Testis (tissue), 3 donors: ENCODE data around the gene SMIM22. TPM values are rescaled to one million over a fixed set of nuclear protein-coding genes. Genes with fewer than 3 reads are reported as not detected.

Source experiments
- DNase-seq: peaks from one replicate; pipeline ENCODE4 v3.0.0-alpha.2; 2019
- H3K27ac ChIP-seq, 2 donors: fragments of 200-600 bp; sonication (generic); one replicate each; pipeline ENCODE4 v1.5.1; 2019
- H3K27me3 ChIP-seq: fragments of 200-600 bp; sonication (generic); one replicate; pipeline ENCODE4 v1.5.1; 2019
- H3K36me3 ChIP-seq: fragments of 200-600 bp; sonication (generic); one replicate; pipeline ENCODE4 v1.5.1; 2017; ENCODE audit warnings: low read depth; ENCODE audit errors: missing control alignments
- H3K4me1 ChIP-seq: fragments of 200-600 bp; sonication (generic); one replicate; pipeline ENCODE4 v1.5.1; 2019
- H3K4me3 ChIP-seq, 2 donors: fragments of 200-600 bp; sonication (generic); one replicate each; pipeline ENCODE4 v1.5.1; 2017 to 2019
- H3K9me3 ChIP-seq: fragments of 200-600 bp; sonication (generic); one replicate; pipeline ENCODE4 v1.5.1; 2017
- POLR2A ChIP-seq: fragments of 450-650 bp; IDR thresholded peaks from one replicate; pipeline ENCODE4 v1.6.1; 2017; ENCODE audit warnings: antibody characterized with exemption, mild to moderate bottlenecking, moderate library complexity
- WGBS, 2 donors: methylation state at CpG; one replicate each; pipeline ENCODE4 v1.1.5; 2018; 5-methylcytosine and 5-hydroxymethylcytosine counted together
- intact Hi-C: fragments of 100-400 bp; cut with DNase I; formaldehyde crosslinking; loops from one replicate; pipeline ENCODE4 v1.15.1; 2023; ENCODE audit warnings: low total_unique reads
- polyA plus RNA-seq: library from polyadenylated mRNA; stranded (reverse); fragments of 350-450 nt; fragmentation: Illumina TruSeq; extraction: RNeasy Lipid Tissue Mini Kit (QIAGEN cat#74804); gene quantifications from one replicate; pipeline ENCODE4 v1.2.3, GENCODE V29; 2014; ENCODE audit warnings: low read depth, low replicate concordance; ENCODE audit not compliant: insufficient read depth
- total RNA-seq, 2 donors: library from RNA; depleted of rRNA; stranded (reverse); fragments of >200 nt; gene quantifications; one replicate each; pipeline ENCODE4 v1.2.3, GENCODE V29; 2016
- TF ChIP-seq, protein P1 (sequence below), 3 experiments: fragments of 450-650 bp in 2 of 3; fragments of 200-600 bp in 1 of 3; sonication (generic) in 1 of 3; IDR thresholded peaks; one replicate each; pipeline ENCODE4 v1.5.1; 2016 to 2019; ENCODE audit warnings: antibody characterized with exemption in 3 of 3, mild to moderate bottlenecking in 2 of 3, moderate library complexity in 1 of 3

SMIM22 gene
- total and polyA plus RNA-seq, 3 donors from 2014 or later = 6.1 to 41.3 (median 9.8) TPM

DNA sequence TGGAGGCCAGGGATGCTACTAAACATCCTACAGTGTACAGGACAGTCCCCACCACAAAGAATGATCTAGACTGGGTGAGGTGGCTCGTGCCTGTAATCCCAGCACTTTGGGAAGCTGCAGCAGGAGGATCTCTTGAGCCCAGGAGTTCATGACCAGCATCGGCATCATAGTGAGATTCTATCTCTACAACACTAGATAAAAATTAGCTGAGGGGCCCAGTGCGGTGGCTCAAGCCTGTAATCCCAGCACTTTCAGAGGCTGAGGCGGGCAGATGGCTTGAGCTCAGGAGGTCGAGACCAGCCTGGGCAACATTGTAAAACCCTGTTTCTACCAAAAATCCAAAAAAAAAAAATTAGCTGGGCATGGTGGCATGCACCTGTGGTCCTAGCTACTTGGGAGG, 22.8 kb upstream of the SMIM22 start:
- H3K36me3 ChIP-seq = no peaks in the 10 kb centered on the region
- no peak overlapping the region for H3K4me3 ChIP-seq
- no peaks in the 10 kb centered on the region for H3K27me3 ChIP-seq
- no peaks in the 10 kb centered on the region for H3K9me3 ChIP-seq
- H3K27ac ChIP-seq = no peak overlapping the region
- DNase-seq = no peak
- 79 to 88% methylated on average over 5 of the region's 5 CpGs for WGBS, 2 donors
- H3K4me1 ChIP-seq = peaks cover 7% of the 10 kb centered on the region
- intact Hi-C loops = no loop called here
- no peak for TF ChIP-seq POLR2A
- TF ChIP-seq, protein P1, sequence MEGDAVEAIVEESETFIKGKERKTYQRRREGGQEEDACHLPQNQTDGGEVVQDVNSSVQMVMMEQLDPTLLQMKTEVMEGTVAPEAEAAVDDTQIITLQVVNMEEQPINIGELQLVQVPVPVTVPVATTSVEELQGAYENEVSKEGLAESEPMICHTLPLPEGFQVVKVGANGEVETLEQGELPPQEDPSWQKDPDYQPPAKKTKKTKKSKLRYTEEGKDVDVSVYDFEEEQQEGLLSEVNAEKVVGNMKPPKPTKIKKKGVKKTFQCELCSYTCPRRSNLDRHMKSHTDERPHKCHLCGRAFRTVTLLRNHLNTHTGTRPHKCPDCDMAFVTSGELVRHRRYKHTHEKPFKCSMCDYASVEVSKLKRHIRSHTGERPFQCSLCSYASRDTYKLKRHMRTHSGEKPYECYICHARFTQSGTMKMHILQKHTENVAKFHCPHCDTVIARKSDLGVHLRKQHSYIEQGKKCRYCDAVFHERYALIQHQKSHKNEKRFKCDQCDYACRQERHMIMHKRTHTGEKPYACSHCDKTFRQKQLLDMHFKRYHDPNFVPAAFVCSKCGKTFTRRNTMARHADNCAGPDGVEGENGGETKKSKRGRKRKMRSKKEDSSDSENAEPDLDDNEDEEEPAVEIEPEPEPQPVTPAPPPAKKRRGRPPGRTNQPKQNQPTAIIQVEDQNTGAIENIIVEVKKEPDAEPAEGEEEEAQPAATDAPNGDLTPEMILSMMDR (IDR thresholded peaks at IDR 0.05) = no peak

DNA sequence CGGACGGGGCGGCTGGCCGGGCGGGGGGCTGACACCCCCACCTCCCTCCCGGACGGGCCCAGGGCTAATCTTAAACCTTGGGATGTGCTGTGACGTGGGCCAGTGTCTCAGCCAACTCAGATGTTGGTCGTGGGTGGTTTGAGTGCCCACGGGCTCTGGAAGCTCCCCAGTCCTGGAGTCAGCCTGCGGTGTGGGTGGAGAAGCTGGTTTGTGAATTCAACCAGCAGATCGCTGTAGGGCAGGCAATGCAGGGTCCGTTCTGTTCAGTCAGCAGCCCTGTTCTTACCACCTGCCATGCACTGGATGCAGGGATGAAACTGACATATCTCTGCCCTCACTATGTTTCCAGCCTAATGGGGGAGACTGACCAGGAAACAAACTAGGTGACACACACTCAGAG, 20.2 kb upstream of the SMIM22 start:
- Histone ChIP-seq H3K9me3 (no peaks in the 10 kb centered on the region), H3K4me3 (no peak overlapping the region), H3K27ac (no peak overlapping the region), H3K36me3 (no peaks in the 10 kb centered on the region), H3K27me3 (no peaks in the 10 kb centered on the region), H3K4me1 (no peaks in the 10 kb centered on the region)
- WGBS, 2 donors = 88 to 91% methylated on average over 5 to 6 of the region's 13 CpGs
- intact Hi-C loops = no loop called here
- TF ChIP-seq POLR2A = no peak
- TF ChIP-seq, protein P1 (IDR thresholded peaks at IDR 0.05) = no peak
- DNase-seq = no peak

DNA sequence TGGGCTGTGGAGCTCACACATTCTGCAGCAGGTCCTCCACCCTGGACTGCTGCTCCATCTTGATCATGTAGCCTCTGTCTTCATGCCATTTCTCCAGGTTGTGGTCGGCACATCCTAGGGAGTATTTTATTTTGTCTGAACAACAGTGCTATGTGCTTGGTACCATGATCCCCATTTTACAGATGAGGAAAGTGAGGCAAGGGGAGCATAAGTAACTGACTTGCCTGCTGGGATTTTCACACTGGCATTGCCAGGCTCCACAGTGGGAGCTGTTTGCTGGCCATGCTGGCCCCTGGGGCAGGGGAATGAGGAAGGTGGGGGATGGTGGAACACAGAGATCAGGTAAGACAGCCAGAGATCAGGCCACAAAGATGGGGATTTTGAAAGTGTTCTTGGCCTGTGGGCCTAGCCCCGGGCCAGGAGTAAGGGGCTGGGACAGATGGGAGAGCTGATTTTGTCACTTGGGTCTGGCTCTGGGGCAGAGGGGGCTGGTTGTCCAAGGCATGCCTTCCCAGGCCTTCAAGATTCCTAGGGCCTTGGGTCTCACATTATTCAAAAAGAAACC, 18.9 kb upstream of the SMIM22 start:
- no peak overlapping the region for H3K4me3 ChIP-seq
- WGBS, 2 donors = 90 to 100% methylated on average over 2 of the region's 2 CpGs
- intact Hi-C loops = no loop called here
- H3K27ac ChIP-seq = no peak overlapping the region
- H3K4me1 ChIP-seq = no peaks in the 10 kb centered on the region
- H3K36me3 ChIP-seq = no peaks in the 10 kb centered on the region
- DNase-seq = no peak
- H3K27me3 ChIP-seq = no peaks in the 10 kb centered on the region
- H3K9me3 ChIP-seq = no peaks in the 10 kb centered on the region
- TF ChIP-seq POLR2A = no peak
- TF ChIP-seq, protein P1 (IDR thresholded peaks at IDR 0.05) = no peak

DNA sequence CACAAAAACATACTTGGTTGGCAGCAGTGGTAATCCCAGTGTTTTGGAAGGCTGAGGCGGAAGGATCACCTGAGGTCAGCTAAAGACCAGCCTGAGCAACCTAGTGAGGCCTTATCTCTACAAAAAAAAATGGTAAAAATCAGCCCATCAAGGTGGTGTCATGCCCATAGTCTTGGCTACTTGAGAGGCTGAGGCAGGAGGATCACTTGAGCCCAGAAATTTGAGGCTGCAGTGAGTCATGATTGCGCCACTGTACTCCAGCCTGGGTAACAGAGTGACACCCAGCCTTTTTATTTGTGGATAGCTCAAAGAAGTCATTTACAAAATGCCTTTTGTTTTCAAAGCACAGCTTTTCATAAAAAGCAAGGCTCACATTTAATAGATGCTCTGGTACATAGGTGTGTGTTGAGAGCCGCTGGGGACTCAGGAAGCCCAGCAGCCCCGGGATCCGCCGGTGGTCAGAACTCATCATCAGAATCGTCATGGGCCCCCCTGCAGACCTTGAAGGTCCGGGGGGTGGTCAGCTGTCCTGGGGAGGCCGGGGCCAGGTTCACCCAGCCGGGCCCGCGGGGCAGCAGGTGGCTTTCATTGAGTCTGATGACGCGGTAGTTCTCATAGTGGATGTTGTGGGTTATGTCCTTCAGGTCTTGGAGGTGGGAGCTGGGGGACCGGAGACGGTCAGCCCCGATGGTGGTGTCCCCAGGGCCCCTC, 17.7 kb upstream of the SMIM22 start:
- intact Hi-C loops = no loop called here
- no peak for DNase-seq
- Histone ChIP-seq H3K4me3 (no peak overlapping the region), H3K27me3 (no peaks in the 10 kb centered on the region), H3K4me1 (no peaks in the 10 kb centered on the region), H3K9me3 (no peaks in the 10 kb centered on the region), H3K27ac (no peak overlapping the region), H3K36me3 (no peaks in the 10 kb centered on the region)
- TF ChIP-seq POLR2A = no peak
- 80 to 87% methylated on average over 7 to 17 of the region's 17 CpGs for WGBS, 2 donors

DNA sequence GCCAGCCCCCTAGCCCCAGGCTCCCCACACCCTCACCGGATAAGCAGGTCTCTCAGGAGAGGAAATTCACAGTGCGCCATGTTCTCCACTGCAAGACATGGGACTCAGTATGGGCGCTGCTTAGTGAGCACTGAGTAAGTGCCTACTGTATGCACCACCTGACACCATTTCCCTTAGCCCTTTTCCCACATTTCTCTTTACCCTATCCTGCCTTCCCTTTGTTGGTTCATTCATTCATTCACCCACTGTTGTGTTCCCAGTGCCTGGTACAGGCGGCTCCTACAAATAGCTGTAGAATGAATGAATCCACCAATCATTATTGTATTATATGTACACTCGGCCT, 17.1 kb upstream of the SMIM22 start:
- TF ChIP-seq, protein P1 (IDR thresholded peaks at IDR 0.05) = no peak
- TF ChIP-seq POLR2A = no peak
- intact Hi-C loops = no loop called here
- 86 to 95% methylated on average over 4 to 5 of the region's 5 CpGs for WGBS, 2 donors

More for the DNA sequence above, 17.1 kb upstream of the SMIM22 start:
- H3K27ac ChIP-seq = no peak overlapping the region
- H3K9me3 ChIP-seq = no peaks in the 10 kb centered on the region
- DNase-seq = no peak
- no peak overlapping the region for H3K4me3 ChIP-seq
- H3K36me3 ChIP-seq = no peaks in the 10 kb centered on the region
- no peaks in the 10 kb centered on the region for H3K4me1 ChIP-seq
- no peaks in the 10 kb centered on the region for H3K27me3 ChIP-seq
